Endodermal cell (in vitro differentiated cells): Measurements from ENCODE around the gene ADAMTS16. TPM values are rescaled to one million over a fixed set of nuclear protein-coding genes. Genes with fewer than 3 reads are reported as not detected.
"Not testable (repeated sequence)": the region's sequence is repeated elsewhere in the genome, so short reads cannot be mapped to it uniquely, and the experiment has no call there.

ENCODE experiments used
- DNase-seq: peaks from one replicate; pipeline ENCODE4 v3.0.0-alpha.2; 2017
- H3K27ac ChIP-seq: 2 replicates; pipeline ENCODE4 v1.5.1; 2013; ENCODE audit warnings: mild to moderate bottlenecking, low read depth, low read length, moderate library complexity
- H3K27me3 ChIP-seq: 2 replicates; pipeline ENCODE4 v1.6.1; 2013; ENCODE audit warnings: mild to moderate bottlenecking, low read length, moderate library complexity; ENCODE audit not compliant: insufficient read depth, control insufficient read depth, poor library complexity, severe bottlenecking
- H3K36me3 ChIP-seq: 2 replicates; pipeline ENCODE4 v1.7.0; 2013; ENCODE audit warnings: mild to moderate bottlenecking, low read length, moderate library complexity; ENCODE audit not compliant: control insufficient read depth, insufficient read depth
- H3K4me1 ChIP-seq: one replicate; pipeline ENCODE4 v1.7.0; 2013; ENCODE audit warnings: low read length; ENCODE audit not compliant: control insufficient read depth, insufficient read depth
- H3K4me3 ChIP-seq: 2 replicates; pipeline ENCODE4 v1.5.1; 2013; ENCODE audit warnings: mild to moderate bottlenecking, low read length, moderate library complexity
- H3K9ac ChIP-seq: 2 replicates; pipeline ENCODE4 v1.6.1; 2013; ENCODE audit warnings: mild to moderate bottlenecking, low read length, moderate library complexity; ENCODE audit not compliant: poor library complexity, severe bottlenecking; ENCODE audit errors: extremely low read depth
- H3K9me3 ChIP-seq: 2 replicates; pipeline ENCODE4 v1.6.1; 2013; ENCODE audit warnings: mild to moderate bottlenecking, low read length, moderate library complexity; ENCODE audit not compliant: control insufficient read depth
- H3K27ac Mint-ChIP-seq: 2 replicates; pipeline ENCODE4 v1.8.0; 2020; ENCODE audit warnings: mixed read lengths
- H3K27me3 Mint-ChIP-seq: 2 replicates; pipeline ENCODE4 v1.8.0; 2021; ENCODE audit warnings: mild to moderate bottlenecking, mixed read lengths; ENCODE audit not compliant: insufficient read depth
- H3K36me3 Mint-ChIP-seq: 2 replicates; pipeline ENCODE4 v1.8.0; 2020; ENCODE audit warnings: low read depth, mixed read lengths
- H3K4me1 Mint-ChIP-seq: 2 replicates; pipeline ENCODE4 v1.8.0; 2020; ENCODE audit warnings: mixed read lengths
- H3K4me3 Mint-ChIP-seq: 2 replicates; pipeline ENCODE4 v1.8.0; 2020; ENCODE audit warnings: mild to moderate bottlenecking, moderate library complexity, mixed read lengths
- H3K9me3 Mint-ChIP-seq: 2 replicates; pipeline ENCODE4 v1.8.0; 2020; ENCODE audit warnings: mild to moderate bottlenecking, mixed read lengths
- WGBS, 2 experiments: methylation state at CpG; one replicate each; pipeline versions ENCODE4 v1.1.5 to v1.1.7; 2013; ENCODE audit warnings: missing lambda C conversion rate in 2 of 2, mixed read lengths in 1 of 2; ENCODE audit not compliant: insufficient coverage in 1 of 2, insufficient read length in 1 of 2; 5-methylcytosine and 5-hydroxymethylcytosine counted together
- total RNA-seq, 2 donors: library from RNA; stranded (reverse); fragmentation: NEBNext Ultra II Directional in 1 of 2; extraction: Animal tissue kit (Norgen Biotek cat#: 25700) in 1 of 2; gene quantifications; 2 replicates in 1 of 2; 3 replicates in 1 of 2; pipeline ENCODE4 v1.2.1, GENCODE V29; 2021
- TF ChIP-seq, protein P1 (sequence below): fragments of 200-600 bp; sonication (generic); conservative IDR thresholded peaks from 2 replicates; pipeline ENCODE4 v1.5.0; 2021; ENCODE audit warnings: antibody characterized with exemption, mild to moderate bottlenecking

ADAMTS16 gene
- total RNA-seq, 2 donors from 2014 or later, result 0.77 to 7.4 TPM

DNA sequence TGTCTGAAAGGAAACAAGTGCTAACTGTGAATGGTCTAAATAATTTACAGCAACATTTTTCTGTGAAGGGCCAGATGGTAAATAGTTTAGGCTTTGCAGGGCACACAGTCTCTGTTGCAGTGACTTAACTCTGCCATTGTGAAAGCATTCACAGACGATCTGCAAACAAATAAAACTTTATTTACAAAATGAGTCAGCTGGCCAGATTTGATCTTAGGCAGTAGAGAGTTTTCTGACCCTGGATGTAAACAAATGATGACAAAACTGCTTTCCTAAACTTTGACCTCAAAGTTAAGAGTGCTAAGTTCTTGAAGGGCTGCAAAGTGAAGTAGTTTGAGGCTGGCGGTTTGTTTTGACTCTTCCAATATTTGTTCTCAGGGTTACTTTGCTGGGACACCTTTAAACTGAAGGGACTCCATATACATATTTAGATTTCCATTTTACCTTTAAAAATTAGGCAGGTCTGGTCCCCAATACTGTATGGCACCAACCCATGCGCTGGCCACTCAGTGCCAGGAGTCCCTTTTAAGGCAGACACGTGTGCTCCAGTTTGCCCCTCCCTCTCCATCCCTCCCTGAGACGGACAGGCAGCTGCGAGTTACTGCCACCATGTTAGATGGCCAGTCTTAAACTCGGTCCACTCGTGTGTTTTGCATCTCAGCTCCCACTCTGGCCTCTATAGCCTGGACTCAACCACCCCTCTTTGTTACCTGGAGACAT, 4.0 kb upstream of the ADAMTS16 start:
- no peak overlapping the region for H3K27ac ChIP-seq
- H3K4me1 ChIP-seq, result peaks cover 4% of the 10 kb centered on the region
- no peak overlapping the region for H3K4me3 Mint-ChIP-seq
- H3K9ac ChIP-seq, result no peak overlapping the region
- TF ChIP-seq, protein P1, sequence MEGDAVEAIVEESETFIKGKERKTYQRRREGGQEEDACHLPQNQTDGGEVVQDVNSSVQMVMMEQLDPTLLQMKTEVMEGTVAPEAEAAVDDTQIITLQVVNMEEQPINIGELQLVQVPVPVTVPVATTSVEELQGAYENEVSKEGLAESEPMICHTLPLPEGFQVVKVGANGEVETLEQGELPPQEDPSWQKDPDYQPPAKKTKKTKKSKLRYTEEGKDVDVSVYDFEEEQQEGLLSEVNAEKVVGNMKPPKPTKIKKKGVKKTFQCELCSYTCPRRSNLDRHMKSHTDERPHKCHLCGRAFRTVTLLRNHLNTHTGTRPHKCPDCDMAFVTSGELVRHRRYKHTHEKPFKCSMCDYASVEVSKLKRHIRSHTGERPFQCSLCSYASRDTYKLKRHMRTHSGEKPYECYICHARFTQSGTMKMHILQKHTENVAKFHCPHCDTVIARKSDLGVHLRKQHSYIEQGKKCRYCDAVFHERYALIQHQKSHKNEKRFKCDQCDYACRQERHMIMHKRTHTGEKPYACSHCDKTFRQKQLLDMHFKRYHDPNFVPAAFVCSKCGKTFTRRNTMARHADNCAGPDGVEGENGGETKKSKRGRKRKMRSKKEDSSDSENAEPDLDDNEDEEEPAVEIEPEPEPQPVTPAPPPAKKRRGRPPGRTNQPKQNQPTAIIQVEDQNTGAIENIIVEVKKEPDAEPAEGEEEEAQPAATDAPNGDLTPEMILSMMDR, result no peak
- H3K9me3 Mint-ChIP-seq, result peaks cover 18% of the 10 kb centered on the region
- H3K27ac Mint-ChIP-seq, result no peak overlapping the region
- H3K27me3 Mint-ChIP-seq, result peaks cover 23% of the 10 kb centered on the region
- H3K27me3 ChIP-seq, result peaks cover 15% of the 10 kb centered on the region
- H3K4me1 Mint-ChIP-seq, result peaks cover 26% of the 10 kb centered on the region
- peaks cover 8% of the 10 kb centered on the region for H3K36me3 Mint-ChIP-seq
- no peak overlapping the region for H3K4me3 ChIP-seq
- peaks cover 7% of the 10 kb centered on the region for H3K9me3 ChIP-seq
- DNase-seq, result peak; percentile 40
- 73 to 81% methylated on average over 7 to 8 of the region's 8 CpGs for WGBS, 2 experiments
- H3K36me3 ChIP-seq, result no peaks in the 10 kb centered on the region

DNA sequence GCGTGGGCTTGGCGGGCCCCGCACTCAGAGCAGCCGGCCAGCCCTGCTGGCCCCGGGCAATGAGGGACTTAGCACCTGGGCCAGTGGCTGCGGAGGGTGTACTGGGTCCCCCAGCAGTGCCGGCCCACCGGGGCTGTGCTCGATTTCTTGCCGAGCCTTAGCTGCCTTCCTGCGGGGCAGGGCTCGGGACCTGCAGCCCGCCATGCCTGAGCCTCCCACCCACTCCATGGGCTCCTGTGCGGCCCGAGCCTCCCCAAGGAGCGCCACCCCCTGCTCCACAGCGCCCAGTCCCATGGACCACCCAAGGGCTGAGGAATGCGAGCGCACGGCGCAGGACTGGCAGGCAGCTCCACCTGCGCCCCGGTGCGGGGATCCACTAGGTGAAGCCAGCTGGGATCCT, 2.3 kb upstream of the ADAMTS16 start:
- not testable (repeated sequence) for H3K27ac Mint-ChIP-seq, H3K9ac ChIP-seq, H3K27ac ChIP-seq, H3K4me1 ChIP-seq, H3K9me3 ChIP-seq, H3K36me3 ChIP-seq, H3K4me3 ChIP-seq, DNase-seq
- WGBS, 2 experiments, result 94 to 98% methylated on average over 8 to 22 of the region's 24 CpGs
- H3K9me3 Mint-ChIP-seq, result peaks cover 21% of the 10 kb centered on the region
- H3K36me3 Mint-ChIP-seq, result peaks cover 16% of the 10 kb centered on the region
- peaks cover 28% of the 10 kb centered on the region for H3K27me3 Mint-ChIP-seq
- peaks cover 21% of the 10 kb centered on the region for H3K27me3 ChIP-seq
- H3K4me1 Mint-ChIP-seq, result peaks cover 30% of the 10 kb centered on the region
- peak overlapping the region; percentile 70 for H3K4me3 Mint-ChIP-seq

DNA sequence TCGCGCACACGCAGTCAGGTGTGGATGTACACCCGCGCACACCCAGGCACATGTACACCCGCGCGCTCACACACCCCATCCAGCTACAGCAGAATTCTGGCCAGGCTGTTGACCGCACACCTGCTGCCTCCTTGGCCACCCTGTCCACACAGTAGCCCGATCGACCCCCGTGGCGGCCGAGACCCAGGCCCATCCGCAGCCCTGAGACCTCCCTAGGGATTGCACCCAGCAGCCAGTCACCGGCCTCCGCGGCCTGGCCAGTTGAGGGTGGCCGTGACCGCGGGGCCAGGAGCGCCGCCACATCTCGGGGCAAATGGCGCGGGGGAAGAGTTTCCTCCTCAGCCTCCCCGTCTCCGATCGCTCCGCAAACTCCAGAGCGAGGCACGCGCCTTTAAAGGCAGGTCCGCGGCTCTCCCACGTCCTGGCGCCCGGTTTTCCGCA, 774 bp upstream of the ADAMTS16 start:
- H3K27me3 Mint-ChIP-seq, result peaks cover 27% of the 10 kb centered on the region
- H3K4me3 Mint-ChIP-seq, result peak overlapping the region; percentile 70
- Histone ChIP-seq H3K27ac (no peak overlapping the region), H3K27me3 (peaks cover 21% of the 10 kb centered on the region), H3K9ac (peak overlapping the region; percentile 30), H3K4me3 (peak overlapping the region; percentile 75), H3K9me3 (no peaks in the 10 kb centered on the region), H3K4me1 (peaks cover 4% of the 10 kb centered on the region), H3K36me3 (no peaks in the 10 kb centered on the region)
- H3K27ac Mint-ChIP-seq, result no peak overlapping the region
- DNase-seq, result no peak
- H3K9me3 Mint-ChIP-seq, result peaks cover 16% of the 10 kb centered on the region
- TF ChIP-seq, protein P1, result no peak
- H3K4me1 Mint-ChIP-seq, result peaks cover 30% of the 10 kb centered on the region
- WGBS, 2 experiments, result 13 to 25% methylated on average over 3 to 39 of the region's 39 CpGs
- H3K36me3 Mint-ChIP-seq, result peaks cover 20% of the 10 kb centered on the region
